Smooth muscle cell of the brain vasculature (primary cell): ENCODE results near the gene TGFBRAP1.

ENCODE experiments used
- DNase-seq: peaks from one replicate; pipeline ENCODE4 v3.0.0-alpha.2; 2012; ENCODE audit warnings: low read depth, low spot score

Gene TGFBRAP1

DNA sequence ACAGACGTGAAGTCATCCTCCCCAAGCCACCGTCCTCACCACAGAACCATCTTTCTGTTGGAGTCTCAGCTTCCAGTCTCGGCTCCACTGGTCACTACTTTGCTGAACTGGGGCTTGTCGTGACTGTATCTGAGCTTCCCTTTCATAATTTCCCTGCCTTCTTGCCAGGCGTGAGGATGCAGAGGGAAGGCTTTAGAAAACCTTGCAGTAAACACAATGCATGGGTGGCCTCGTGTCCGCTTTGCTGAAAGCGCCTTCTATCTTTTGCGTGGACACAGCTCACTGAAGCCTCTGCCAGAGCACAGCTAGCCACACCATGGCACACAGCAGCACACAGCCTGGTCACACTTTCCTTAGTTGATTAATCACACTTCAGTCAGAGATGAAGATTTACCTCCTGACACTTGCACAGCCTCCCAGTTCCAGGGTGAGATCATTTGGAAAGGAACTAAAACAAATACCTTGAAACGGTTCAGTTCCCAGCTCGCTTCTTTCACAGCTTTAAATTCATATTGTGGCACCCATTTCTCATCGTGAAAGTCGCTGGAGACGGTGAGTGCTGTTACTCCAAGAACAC, 90.8 kb downstream of the TGFBRAP1 start:
- DNase-seq: no peak

- no peak for DNase-seq
These were observed 92.3 kb downstream of the TGFBRAP1 start for GRCh38 chr2:105237045-105237765.

GRCh38 chr2:105236060-105236424, 93.5 kb downstream of the TGFBRAP1 start:
- DNase-seq: no peak

DNA sequence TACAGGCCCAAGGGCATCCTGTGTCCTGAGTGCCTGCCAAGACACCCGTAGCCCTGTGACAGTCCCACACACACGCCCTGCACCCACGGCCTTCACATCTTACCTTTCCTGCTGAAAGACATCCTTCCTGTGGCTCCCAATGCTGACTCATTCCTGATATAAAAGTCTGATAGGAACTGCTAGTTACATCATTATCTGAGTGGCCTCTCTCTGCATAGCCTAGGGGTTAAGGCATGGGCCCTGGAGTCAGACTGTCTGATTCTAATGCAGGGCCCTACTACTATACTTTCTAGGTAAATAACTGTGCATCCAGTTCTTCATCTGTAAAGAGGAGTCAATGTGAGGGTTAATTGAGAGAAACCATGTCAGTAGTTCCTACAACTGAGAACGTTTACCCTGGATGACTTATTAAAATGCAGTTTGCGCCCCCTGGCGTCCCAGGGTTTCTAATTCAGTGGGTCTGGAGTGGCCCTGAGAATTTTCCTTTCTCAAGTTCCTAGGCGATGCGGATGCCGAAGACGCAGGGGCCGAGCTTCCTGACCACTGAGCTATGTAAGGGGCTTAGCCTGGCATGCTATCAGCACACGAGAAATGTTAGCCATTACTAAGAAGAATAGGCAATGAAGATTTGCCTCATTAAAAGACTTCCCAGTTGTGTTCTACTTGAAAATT, 94.0 kb downstream of the TGFBRAP1 start:
- peak; percentile 73 for DNase-seq

GRCh38 chr2:105231232-105231619, 98.3 kb downstream of the TGFBRAP1 start:
- no peak for DNase-seq

DNA sequence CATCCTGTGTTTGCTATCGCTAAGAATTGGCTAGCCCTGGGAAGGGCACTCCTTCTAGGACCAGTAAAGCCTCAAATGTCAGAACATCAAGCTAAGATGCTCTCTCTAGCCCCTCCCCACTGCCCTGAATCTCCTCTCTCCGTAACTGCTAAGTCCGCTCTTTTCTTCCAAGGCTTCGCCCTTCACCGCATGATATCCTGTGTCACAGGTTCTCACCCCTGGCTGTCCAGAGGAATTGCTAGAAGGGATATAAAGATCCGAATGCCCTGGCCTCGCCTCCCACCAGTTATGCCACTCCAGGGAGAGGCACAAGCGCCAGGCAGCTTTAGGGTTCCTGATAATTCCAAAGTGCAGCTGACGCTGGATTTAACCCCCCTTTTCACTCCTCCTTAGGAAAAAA, 105.1 kb downstream of the TGFBRAP1 start:
- no peak for DNase-seq

DNA sequence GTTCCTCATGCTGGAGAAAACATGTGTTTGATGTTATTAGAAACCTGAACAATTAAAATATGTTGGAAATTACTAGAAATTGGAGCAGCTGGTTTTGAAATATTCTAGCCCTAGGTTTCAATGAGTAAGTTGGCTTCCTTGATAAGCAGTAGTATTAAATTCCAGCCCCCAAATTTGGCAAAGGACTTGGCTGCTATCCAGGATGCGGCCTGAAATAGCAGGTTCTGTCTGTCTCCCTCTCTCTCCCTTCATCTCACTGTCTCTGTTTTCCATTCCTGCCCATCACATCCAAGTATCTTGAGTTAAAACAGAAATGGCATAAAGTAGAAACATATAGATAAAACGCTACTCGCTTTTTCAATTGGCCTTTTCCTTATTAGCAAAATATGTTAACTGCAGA, 108.9 kb downstream of the TGFBRAP1 start:
- no peak for DNase-seq

DNA sequence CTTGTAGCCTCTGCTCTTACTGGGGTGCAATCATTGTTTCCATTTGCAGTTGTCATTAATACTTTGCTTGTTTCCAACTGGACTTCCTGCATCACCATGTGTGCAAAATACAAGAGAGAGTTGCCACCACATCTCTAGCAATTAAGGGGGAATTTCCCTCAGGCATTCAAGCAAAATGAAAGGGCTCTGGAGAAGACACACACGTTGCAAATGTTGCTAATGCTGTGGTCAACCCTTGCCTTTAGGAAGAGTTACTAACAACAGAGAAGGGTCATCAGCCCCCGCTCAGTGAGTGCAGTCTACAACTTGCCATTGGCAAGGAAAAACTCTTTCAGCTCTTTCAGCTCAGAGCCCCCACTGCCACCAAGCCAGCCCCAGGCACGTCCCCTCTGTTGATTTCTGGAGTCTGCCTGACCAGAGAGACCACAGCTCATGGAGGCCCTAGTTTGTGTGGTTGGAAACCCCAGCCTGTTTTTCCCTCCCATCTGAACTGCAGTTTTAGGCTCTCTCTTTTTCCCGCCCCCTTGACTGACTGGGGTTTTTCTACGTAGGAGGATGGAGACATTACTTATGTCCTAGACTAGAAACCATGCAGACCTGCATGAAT, 113.8 kb downstream of the TGFBRAP1 start:
- DNase-seq: no peak
